Fibroblast of mammary gland (primary cell): ENCODE data around the gene LINGO3.

Experiments used
- DNase-seq: peaks from one replicate; pipeline ENCODE4 v3.0.0-alpha.2; 2010; ENCODE audit warnings: low read depth
- H3K4me3 ChIP-seq: 2 replicates; pipeline ENCODE4 v1.5.1; 2011; ENCODE audit warnings: low read depth, mild to moderate bottlenecking, low read length, moderate library complexity; ENCODE audit not compliant: control insufficient read depth
- CTCF ChIP-seq: conservative IDR thresholded peaks from 2 replicates; pipeline ENCODE4 v1.5.1; 2011; ENCODE audit warnings: low read depth, low read length, inconsistent platforms; ENCODE audit not compliant: control insufficient read depth, insufficient read depth

Gene LINGO3

GRCh38 chr19:2277138-2277537 is 30.8 kb downstream of the LINGO3 start:
- no peak for DNase-seq
- TF ChIP-seq CTCF, result no peak
- H3K4me3 ChIP-seq, result no peak overlapping the region

- no peak for TF ChIP-seq CTCF
- DNase-seq, result no peak
- no peak overlapping the region for H3K4me3 ChIP-seq
Measured at GRCh38 chr19:2276429-2276986, 31.4 kb downstream of the LINGO3 start.

- no peak for TF ChIP-seq CTCF
- no peak overlapping the region for H3K4me3 ChIP-seq
- DNase-seq, result no peak
Measured at GRCh38 chr19:2275588-2276428, 32.1 kb downstream of the LINGO3 start.

- peak; percentile 76 for TF ChIP-seq CTCF
- H3K4me3 ChIP-seq, result no peak overlapping the region
- DNase-seq, result peak; percentile 76
Measured at GRCh38 chr19:2274931-2275535, 32.9 kb downstream of the LINGO3 start.

GRCh38 chr19:2274185-2274711 is 33.7 kb downstream of the LINGO3 start:
- no peak for TF ChIP-seq CTCF
- H3K4me3 ChIP-seq, result no peak overlapping the region
- DNase-seq, result no peak

GRCh38 chr19:2273356-2274184 is 34.4 kb downstream of the LINGO3 start:
- DNase-seq, result peak; percentile 73

More at GRCh38 chr19:2273356-2274184, 34.4 kb downstream of the LINGO3 start:
- peak; percentile 54 for TF ChIP-seq CTCF
- peak overlapping the region; percentile 19 for H3K4me3 ChIP-seq
